HepG2 (cell line): Measurements from ENCODE around the gene KIAA1217. TPM values are rescaled to one million over a fixed set of nuclear protein-coding genes. Genes with fewer than 3 reads are reported as not detected.

Source experiments
- ATAC-seq: fragments of 200-7000 bp; cut with Tn5 transposase; 3 replicates; pipeline ENCODE4 v1.9.1; 2020; ENCODE audit warnings: mild to moderate bottlenecking, moderate library complexity
- BruUV-seq: library from RNA; stranded (reverse); fragments of 400-500 nt; replicated peaks from 2 replicates; lab custom pipeline; 2021; lab: Mats Ljungman, UMichigan
- CTCF ChIA-PET: fragments of 300-600 bp; formaldehyde crosslinking; extraction: SDS; loops from one replicate; lab custom pipeline; 2021; ENCODE audit warnings: low total read pairs, inconsistent platforms, low intra/inter-chr PET ratio; lab: Yijun Ruan, JAX
- POLR2A ChIA-PET: fragments of 350-600 bp; sonication (Branson Sonifier 250); formaldehyde crosslinking; loops from one replicate; lab custom pipeline; 2020; ENCODE audit warnings: antibody characterized with exemption, inconsistent platforms; lab: Yijun Ruan, JAX
- DNase-seq: peaks from one replicate; pipeline ENCODE4 v3.0.0-alpha.2; 2015; ENCODE audit warnings: low spot score
- FAIRE-seq: peaks from 3 replicates; lab custom pipeline; 2011; peaks lifted over from hg19 to GRCh38; lab: Jason Lieb, UNC
- H2AFZ ChIP-seq: one replicate; pipeline ENCODE4 v1.6.1; 2011; ENCODE audit warnings: low read length, inconsistent platforms
- H3K27ac ChIP-seq: fragments of 300-600 bp; 3 replicates; pipeline ENCODE4 v1.8.0; 2011; ENCODE audit warnings: mixed run types, mild to moderate bottlenecking, mixed read lengths, low read length, inconsistent platforms; ENCODE audit not compliant: insufficient read depth; ENCODE audit errors: extremely low read length
- H3K27me3 ChIP-seq, 2 experiments: fragments of 200-600 bp in 1 of 2; 2 replicates in 1 of 2; 3 replicates in 1 of 2; pipeline versions ENCODE4 v1.6.0 to v1.8.0; 2011; ENCODE audit warnings: low read length in 2 of 2, mild to moderate bottlenecking in 2 of 2, moderate library complexity in 2 of 2, inconsistent platforms in 1 of 2; ENCODE audit not compliant: insufficient read depth in 2 of 2, control insufficient read depth in 1 of 2
- H3K36me3 ChIP-seq, 2 experiments: fragments of 200-600 bp in 1 of 2; replicated peaks in 1 of 2; 2 replicates in 1 of 2; 3 replicates in 1 of 2; pipeline versions ENCODE4 v1.5.1 to v1.8.0; 2011; ENCODE audit warnings: low read length in 2 of 2, inconsistent platforms in 1 of 2; ENCODE audit not compliant: insufficient read depth in 2 of 2, control insufficient read depth in 1 of 2
- H3K4me1 ChIP-seq: 2 replicates; pipeline ENCODE4 v1.5.1; 2012; ENCODE audit warnings: low read length, inconsistent platforms; ENCODE audit not compliant: insufficient read depth
- H3K4me2 ChIP-seq: 2 replicates; pipeline ENCODE4 v1.6.0; 2011; ENCODE audit warnings: low read depth, low read length, inconsistent platforms
- H3K4me3 ChIP-seq, 3 experiments: fragments of 200-600 bp in 1 of 3; sonication (generic), shearing (Covaris generic) in 1 of 3; replicated peaks in 1 of 3; 2 replicates each; pipeline ENCODE4 v1.5.1; 2011 to 2016; ENCODE audit warnings: low read length in 3 of 3, inconsistent platforms in 2 of 3, low read depth in 2 of 3, mild to moderate bottlenecking in 2 of 3, control low read depth in 1 of 3, mixed read lengths in 1 of 3; ENCODE audit not compliant: insufficient read depth in 1 of 3
- H3K79me2 ChIP-seq: one replicate; pipeline ENCODE4 v1.6.1; 2011; ENCODE audit warnings: low read length, inconsistent platforms; ENCODE audit not compliant: insufficient read depth
- H3K9ac ChIP-seq: 2 replicates; pipeline ENCODE4 v1.6.0; 2011; ENCODE audit warnings: mild to moderate bottlenecking, low read depth, low read length, inconsistent platforms; ENCODE audit not compliant: insufficient read depth
- H3K9me3 ChIP-seq: 2 replicates; pipeline ENCODE4 v1.5.1; 2012; ENCODE audit warnings: mild to moderate bottlenecking, low read length
- H4K20me1 ChIP-seq: 2 replicates; pipeline ENCODE4 v1.6.0; 2011; ENCODE audit warnings: inconsistent platforms, mild to moderate bottlenecking, low read length, moderate library complexity; ENCODE audit not compliant: insufficient read depth
- ATF1 ChIP-seq: IDR thresholded peaks from 2 replicates; pipeline ENCODE4 v1.6.1; 2016; ENCODE audit warnings: mild to moderate bottlenecking, control low read depth
- CENPT ChIP-seq: sonication (generic); formaldehyde crosslinking; IDR thresholded peaks from 2 replicates; pipeline ENCODE4 v1.8.0; 2022; ENCODE audit warnings: low read depth, mild to moderate bottlenecking, moderate library complexity, missing genetic modification reagents
- EED ChIP-seq: sonication (generic); formaldehyde crosslinking; IDR thresholded peaks from 2 replicates; pipeline ENCODE4 v1.5.0; 2020; ENCODE audit warnings: mild to moderate bottlenecking, missing genetic modification reagents
- JUN ChIP-seq: sonication (generic); formaldehyde crosslinking; IDR thresholded peaks from 2 replicates; pipeline ENCODE4 v1.4.0; 2020; ENCODE audit warnings: mild to moderate bottlenecking, missing genetic modification reagents
- KLF12 ChIP-seq: sonication (generic); formaldehyde crosslinking; IDR thresholded peaks from 2 replicates; pipeline ENCODE4 v1.4.0; 2020; ENCODE audit warnings: missing genetic modification reagents, borderline replicate concordance
- MED8 ChIP-seq: sonication (generic); formaldehyde crosslinking; IDR thresholded peaks from 2 replicates; pipeline ENCODE4 v1.8.1; 2023; ENCODE audit warnings: mild to moderate bottlenecking, missing genetic modification reagents; ENCODE audit not compliant: insufficient replicate concordance
- MEIS1 ChIP-seq: sonication (generic); formaldehyde crosslinking; IDR thresholded peaks from 2 replicates; pipeline ENCODE4 v1.9.0; 2021; ENCODE audit warnings: mild to moderate bottlenecking, missing genetic modification reagents, moderate library complexity, borderline replicate concordance
- NFE2L1 ChIP-seq: sonication (generic); formaldehyde crosslinking; IDR thresholded peaks from 2 replicates; pipeline ENCODE4 v1.4.0; 2020; ENCODE audit warnings: missing genetic modification reagents, mild to moderate bottlenecking, borderline replicate concordance
- NR3C1 ChIP-seq: sonication (generic); formaldehyde crosslinking; IDR thresholded peaks from 2 replicates; pipeline ENCODE4 v1.4.0; 2020; ENCODE audit warnings: missing genetic modification reagents
- REPIN1 ChIP-seq: sonication (generic); formaldehyde crosslinking; IDR thresholded peaks from 2 replicates; pipeline ENCODE4 v1.8.0; 2022; ENCODE audit warnings: missing genetic modification reagents, low read depth, mild to moderate bottlenecking, borderline replicate concordance
- RNF219 ChIP-seq: sonication (generic); formaldehyde crosslinking; IDR thresholded peaks from 2 replicates; pipeline ENCODE4 v1.5.0; 2020; ENCODE audit warnings: mild to moderate bottlenecking, missing genetic modification reagents
- SOX5 ChIP-seq: IDR thresholded peaks from 2 replicates; pipeline ENCODE4 v1.6.1; 2016; ENCODE audit warnings: borderline replicate concordance
- SYNCRIP ChIP-seq: fragments of 200-400 bp; formaldehyde crosslinking; IDR thresholded peaks from 2 replicates; pipeline ENCODE4 v1.6.1; 2018; ENCODE audit warnings: mild to moderate bottlenecking, low read depth, low read length; ENCODE audit not compliant: insufficient read depth
- ZNF414 ChIP-seq: sonication (generic); formaldehyde crosslinking; IDR thresholded peaks from 2 replicates; pipeline ENCODE4 v1.5.0; 2020; ENCODE audit warnings: missing genetic modification reagents
- ZNF614 ChIP-seq: IDR thresholded peaks from 2 replicates; pipeline ENCODE4 v1.6.1; 2018; ENCODE audit warnings: missing biosample characterization, missing genetic modification reagents, inconsistent platforms, borderline replicate concordance
- ZNF747 ChIP-seq: sonication (generic); formaldehyde crosslinking; IDR thresholded peaks from 2 replicates; pipeline ENCODE4 v1.8.1; 2023; ENCODE audit warnings: missing genetic modification reagents, mild to moderate bottlenecking, borderline replicate concordance
- ZNF891 ChIP-seq: sonication (generic); formaldehyde crosslinking; IDR thresholded peaks from 2 replicates; pipeline ENCODE4 v1.5.0; 2020; ENCODE audit warnings: mild to moderate bottlenecking, missing genetic modification reagents
- WGBS: methylation state at CpG from one replicate; pipeline ENCODE4 v1.1.6; 2017; ENCODE audit warnings: low lambda C conversion rate; 5-methylcytosine and 5-hydroxymethylcytosine counted together
- in situ Hi-C: cut with HindIII; loops from 2 replicates; pipeline ENCODE4 v1.10.0; 2017; ENCODE audit warnings: low pct_unique_long_range_greater_than_20kb; ENCODE audit not compliant: extremely low pct_ligation_motif_present
- intact Hi-C: fragments of 100-400 bp; cut with micrococcal nuclease; formaldehyde crosslinking; loops from one replicate; pipeline ENCODE4 v1.10.0; 2022; ENCODE audit not compliant: unreplicated experiment
- polyA plus RNA-seq, 8 experiments: library from polyadenylated mRNA; depleted of rRNA in 3 of 8; stranded (reverse) in 7 of 8; unstranded in 1 of 8; fragments of >200 nt; fragmentation: Illumina TruSeq in 4 of 8; extraction: Trizol in 4 of 8; gene quantifications; 2 replicates each; pipeline versions ENCODE4 v1.2.1 to v1.2.3, GENCODE V29; 2011 to 2016; ENCODE audit warnings: low read depth in 4 of 8, missing spikeins in 1 of 8, mixed read lengths in 1 of 8; ENCODE audit not compliant: insufficient read depth in 1 of 8
- total RNA-seq, 5 experiments: library from RNA; depleted of rRNA; stranded (reverse); fragments of >200 nt; fragmentation: Illumina TruSeq; extraction: Trizol; gene quantifications; 2 replicates each; pipeline ENCODE4 v1.2.3, GENCODE V29; 2016; ENCODE audit warnings: low read depth in 1 of 5
- TF ChIP-seq, protein P1 (sequence below): sonication (generic); formaldehyde crosslinking; IDR thresholded peaks from 2 replicates; pipeline ENCODE4 v1.5.0; 2020; ENCODE audit warnings: mild to moderate bottlenecking, missing genetic modification reagents, moderate library complexity

The KIAA1217 gene
- total and polyA plus RNA-seq, 2 of the 13 experiments (the other 11 are each of a cell fraction or from before 2014, with no cell fraction given) = 4.6 to 10.9 TPM

DNA sequence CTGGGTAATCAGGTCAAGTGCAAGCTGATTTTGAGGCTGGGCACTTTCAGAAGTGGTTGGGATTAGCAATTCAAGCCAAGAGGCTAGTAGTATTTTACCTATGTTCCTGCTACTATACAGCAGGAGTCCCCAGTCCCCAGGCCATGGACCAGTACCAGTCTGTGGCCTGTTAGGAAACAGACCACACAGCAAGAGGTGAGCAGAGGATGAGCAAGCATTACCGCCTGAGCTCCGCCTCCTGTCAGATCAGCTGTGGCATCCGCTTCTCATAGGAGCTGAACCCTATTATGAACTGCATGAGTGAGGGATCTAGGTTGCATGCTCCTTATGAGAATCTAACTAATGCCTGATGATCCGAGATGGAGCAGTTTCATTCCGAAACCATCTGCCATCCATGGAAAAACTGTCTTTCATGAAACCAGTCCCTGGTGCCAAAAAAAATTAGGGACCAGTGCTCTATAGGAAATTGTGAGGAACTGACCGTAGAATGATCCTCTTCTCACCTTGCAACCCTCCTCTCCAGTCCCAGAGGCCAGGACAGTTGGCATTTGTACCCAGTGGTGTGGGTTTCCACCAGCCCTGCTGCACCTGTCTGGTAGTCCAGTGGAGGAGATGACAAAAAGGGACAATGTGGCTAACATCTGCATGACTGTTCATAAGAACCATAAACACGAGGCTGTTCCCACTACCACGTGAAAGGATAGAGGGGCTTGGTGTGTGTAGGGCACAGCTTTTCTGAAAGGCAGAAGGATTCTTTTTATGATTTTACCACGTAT, 172.5 kb downstream of the KIAA1217 start:
- TF ChIP-seq RNF219 (no peak), ZNF414 (CRISPR knock-in tag) (no peak), NFE2L1 (CRISPR knock-in tag) (no peak), JUN (CRISPR knock-in tag) (no peak), CENPT (no peak), SOX5 (CRISPR knock-in tag) (no peak), NR3C1 (CRISPR knock-in tag) (no peak), ZNF891 (no peak), ATF1 (CRISPR knock-in tag) (no peak), ZNF747 (CRISPR knock-in tag) (no peak), SYNCRIP (no peak), MED8 (CRISPR knock-in tag) (no peak), REPIN1 (CRISPR knock-in tag) (no peak), MEIS1 (CRISPR knock-in tag) (no peak), ZNF614 (CRISPR knock-in tag) (no peak), EED (no peak), KLF12 (no peak)
- TF ChIP-seq, protein P1, sequence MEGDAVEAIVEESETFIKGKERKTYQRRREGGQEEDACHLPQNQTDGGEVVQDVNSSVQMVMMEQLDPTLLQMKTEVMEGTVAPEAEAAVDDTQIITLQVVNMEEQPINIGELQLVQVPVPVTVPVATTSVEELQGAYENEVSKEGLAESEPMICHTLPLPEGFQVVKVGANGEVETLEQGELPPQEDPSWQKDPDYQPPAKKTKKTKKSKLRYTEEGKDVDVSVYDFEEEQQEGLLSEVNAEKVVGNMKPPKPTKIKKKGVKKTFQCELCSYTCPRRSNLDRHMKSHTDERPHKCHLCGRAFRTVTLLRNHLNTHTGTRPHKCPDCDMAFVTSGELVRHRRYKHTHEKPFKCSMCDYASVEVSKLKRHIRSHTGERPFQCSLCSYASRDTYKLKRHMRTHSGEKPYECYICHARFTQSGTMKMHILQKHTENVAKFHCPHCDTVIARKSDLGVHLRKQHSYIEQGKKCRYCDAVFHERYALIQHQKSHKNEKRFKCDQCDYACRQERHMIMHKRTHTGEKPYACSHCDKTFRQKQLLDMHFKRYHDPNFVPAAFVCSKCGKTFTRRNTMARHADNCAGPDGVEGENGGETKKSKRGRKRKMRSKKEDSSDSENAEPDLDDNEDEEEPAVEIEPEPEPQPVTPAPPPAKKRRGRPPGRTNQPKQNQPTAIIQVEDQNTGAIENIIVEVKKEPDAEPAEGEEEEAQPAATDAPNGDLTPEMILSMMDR (CRISPR knock-in tag) = no peak
- no peak overlapping the region for H3K27ac ChIP-seq
- peaks cover 15% of the 10 kb centered on the region for H3K4me1 ChIP-seq
- POLR2A ChIA-PET = no interaction called here
- FAIRE-seq (no peak), ATAC-seq (no peak), DNase-seq (no peak)
- H4K20me1 ChIP-seq = no peaks in the 10 kb centered on the region
- no peaks in the 10 kb centered on the region for H3K79me2 ChIP-seq
- no peak overlapping the region for H3K9ac ChIP-seq
- WGBS = 98% methylated on average over 8 of the region's 9 CpGs
- H3K27me3 ChIP-seq = no peaks in the 10 kb centered on the region
- peaks cover 3 to 7% of the 10 kb centered on the region in 2 experiments; a peak in 4 of 5 replicates for H3K36me3 ChIP-seq
- intact Hi-C loops = no loop called here
- BruUV-seq = no TSS peak
- CTCF ChIA-PET = no interaction called here
- H3K4me2 ChIP-seq = no peak overlapping the region
- in situ Hi-C loops = no loop called here
- no peak overlapping the region for H2AFZ ChIP-seq
- H3K4me3 ChIP-seq = no peak overlapping the region
- no peaks in the 10 kb centered on the region for H3K9me3 ChIP-seq
